GM12878 (cell line): Measurements from ENCODE around the gene ARHGAP22. TPM values are rescaled to one million over a fixed set of nuclear protein-coding genes. Genes with fewer than 3 reads are reported as not detected.

Experiments used
- ATAC-seq: fragments of 200-7000 bp; cut with Tn5 transposase; 3 replicates; pipeline ENCODE4 v1.9.1; 2020; ENCODE audit warnings: mild to moderate bottlenecking, moderate library complexity
- BruUV-seq: library from RNA; stranded (reverse); fragments of 400-500 nt; replicated peaks from 2 replicates; lab custom pipeline; 2021; lab: Mats Ljungman, UMichigan
- CTCF ChIA-PET: fragments of 300-600 bp; sonication (Branson Sonifier 250); formaldehyde crosslinking; extraction: SDS; loops from one replicate; lab custom pipeline; 2021; ENCODE audit warnings: inconsistent platforms; lab: Yijun Ruan, JAX
- POLR2A ChIA-PET: fragments of 350-600 bp; formaldehyde crosslinking; extraction: SDS; loops from one replicate; lab custom pipeline; 2021; ENCODE audit warnings: inconsistent platforms; lab: Charles Lee
- RAD21 ChIA-PET: fragments of 300-600 bp; sonication (Branson Sonifier 250); formaldehyde crosslinking; loops from one replicate; lab custom pipeline; 2023; ENCODE audit warnings: antibody characterized with exemption; ENCODE audit not compliant: unreplicated experiment; lab: Charles Lee
- SMC1A ChIA-PET: fragments of 300-600 bp; sonication (Branson Sonifier 250); formaldehyde crosslinking; loops from one replicate; lab custom pipeline; 2023; ENCODE audit not compliant: unreplicated experiment, uncharacterized antibody; lab: Charles Lee
- DNase-seq: peaks from one replicate; pipeline ENCODE4 v3.0.0-alpha.2; 2011; ENCODE audit warnings: low read depth, low spot score
- FAIRE-seq: peaks from 3 replicates; lab custom pipeline; 2011; peaks lifted over from hg19 to GRCh38; lab: Jason Lieb, UNC
- H2AFZ ChIP-seq: 2 replicates; pipeline ENCODE4 v1.6.0; 2011; ENCODE audit warnings: low read depth, low read length, control low read depth; ENCODE audit not compliant: control insufficient read depth
- H3K27ac ChIP-seq: 2 replicates; pipeline ENCODE4 v1.5.1; 2011; ENCODE audit warnings: control low read depth; ENCODE audit not compliant: control insufficient read depth, insufficient read depth
- H3K27me3 ChIP-seq, 2 experiments: replicated peaks in 1 of 2; 2 replicates each; pipeline versions ENCODE4 v1.6.0 to v1.6.1; 2011; ENCODE audit warnings: low read length in 1 of 2; ENCODE audit not compliant: control insufficient read depth in 2 of 2, insufficient read depth in 2 of 2
- H3K36me3 ChIP-seq, 2 experiments: 2 replicates each; pipeline ENCODE4 v1.5.1; 2011; ENCODE audit warnings: low read length in 1 of 2; ENCODE audit not compliant: control insufficient read depth in 2 of 2, insufficient read depth in 2 of 2
- H3K4me1 ChIP-seq: 2 replicates; pipeline ENCODE4 v1.6.1; 2011; ENCODE audit warnings: mild to moderate bottlenecking, low read length, moderate library complexity, mixed read lengths; ENCODE audit not compliant: control insufficient read depth, insufficient read depth
- H3K4me2 ChIP-seq: 2 replicates; pipeline ENCODE4 v1.6.0; 2011; ENCODE audit warnings: control low read depth; ENCODE audit not compliant: control insufficient read depth, insufficient read depth
- H3K4me3 ChIP-seq: fragments of 200-600 bp; sonication (generic); 2 replicates; pipeline ENCODE4 v1.5.1; 2016
- H3K79me2 ChIP-seq: 2 replicates; pipeline ENCODE4 v1.6.0; 2011; ENCODE audit warnings: low read length; ENCODE audit not compliant: control insufficient read depth, insufficient read depth
- H3K9ac ChIP-seq: 2 replicates; pipeline ENCODE4 v1.8.0; 2011; ENCODE audit warnings: low read length, control low read depth, mixed read lengths; ENCODE audit not compliant: control insufficient read depth, insufficient read depth
- H3K9me3 ChIP-seq: replicated peaks from 3 replicates; pipeline ENCODE4 v1.5.1; 2011; ENCODE audit warnings: mild to moderate bottlenecking, low read length; ENCODE audit not compliant: control insufficient read depth, insufficient read depth
- H4K20me1 ChIP-seq: 2 replicates; pipeline ENCODE4 v1.6.0; 2011; ENCODE audit not compliant: control insufficient read depth, insufficient read depth
- ATF7 ChIP-seq: fragments of 450-650 bp; IDR thresholded peaks from 2 replicates; pipeline ENCODE4 v1.6.1; 2016; ENCODE audit warnings: low read depth, mild to moderate bottlenecking
- CBFB ChIP-seq: IDR thresholded peaks from 2 replicates; pipeline ENCODE4 v1.6.1; 2016; ENCODE audit warnings: antibody characterized with exemption, low read depth
- KDM1A ChIP-seq: fragments of 200-600 bp; sonication (generic); IDR thresholded peaks from 2 replicates; pipeline ENCODE4 v1.6.1; 2016; ENCODE audit warnings: borderline replicate concordance
- SMAD5 ChIP-seq: IDR thresholded peaks from 2 replicates; pipeline ENCODE4 v1.6.1; 2016; ENCODE audit warnings: antibody characterized with exemption, low read depth
- STAT3 ChIP-seq: IDR thresholded peaks from 2 replicates; pipeline ENCODE4 v1.6.1; 2011; ENCODE audit warnings: low read depth, low read length, improper control_type of control experiment
- WGBS: methylation state at CpG from one replicate; pipeline ENCODE4 v1.1.6; 2016; ENCODE audit warnings: low lambda C conversion rate; ENCODE audit not compliant: insufficient replicate concordance, insufficient coverage; ENCODE audit errors: missing lambda C conversion rate; 5-methylcytosine and 5-hydroxymethylcytosine counted together
- in situ Hi-C: fragments of 300-500 bp; cut with MboI; formaldehyde crosslinking; loops from 9 replicates; pipeline ENCODE4 v1.14.3; 2018; ENCODE audit warnings: mixed read lengths
- intact Hi-C: fragments of 100-400 bp; cut with micrococcal nuclease; formaldehyde crosslinking; loops from one replicate; pipeline ENCODE4 v1.14.2; 2022; ENCODE audit not compliant: unreplicated experiment
- polyA plus RNA-seq, 11 experiments: library from polyadenylated mRNA; depleted of rRNA in 4 of 11; unstranded in 6 of 11; stranded (reverse) in 5 of 11; fragments of >200 nt; fragmentation: Nextera tagmentation in 4 of 11; fragmentation: Illumina TruSeq in 1 of 11; extraction: Ambion mirVana in 4 of 11; extraction: Trizol in 1 of 11; gene quantifications; 1 replicate in 1 of 11; 2 replicates in 10 of 11; pipeline versions ENCODE4 v1.2.1 to v1.2.3, GENCODE V29; 2011 to 2016; ENCODE audit warnings: inconsistent platforms in 2 of 11, missing spikeins in 2 of 11, low read depth in 1 of 11
- total RNA-seq, 4 experiments: library from RNA; depleted of rRNA in 3 of 4; stranded (reverse); fragments of >200 nt in 3 of 4; fragmentation: Illumina TruSeq in 1 of 4; extraction: Trizol in 1 of 4; gene quantifications; 2 replicates each; pipeline versions ENCODE4 v1.2.1 to v1.2.3, GENCODE V29; 2013 to 2021
- TF ChIP-seq, protein P1 (sequence below): IDR thresholded peaks from 2 replicates; pipeline ENCODE4 v1.6.1; 2012; ENCODE audit warnings: low read length, inconsistent platforms

Gene ARHGAP22
- total and polyA plus RNA-seq, 10 of the 15 experiments (the other 5 are each of a cell fraction or from before 2014, with no cell fraction given): 0.07 to 0.61 (median 0.18) TPM; not detected in 5

DNA sequence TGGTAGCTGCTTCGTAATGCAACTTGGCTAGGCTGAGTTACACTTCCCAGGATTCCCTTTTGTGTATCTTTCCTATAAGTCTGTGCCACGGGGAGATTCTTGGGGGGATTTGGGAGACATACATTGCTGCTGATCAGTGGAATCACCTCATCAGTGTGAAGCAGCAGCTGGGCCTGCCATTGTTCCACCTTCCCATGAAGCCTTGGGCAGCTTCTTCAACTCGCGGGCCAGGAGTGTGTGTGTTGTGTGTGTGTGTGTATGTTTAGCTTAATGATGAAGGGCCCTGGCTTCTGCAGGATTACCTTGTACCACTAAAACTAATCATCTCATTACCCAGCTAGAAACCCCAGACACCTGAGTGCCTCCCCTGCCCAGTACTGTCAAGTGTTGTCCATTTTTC lies 33.3 kb upstream of the ARHGAP22 start:
- TF ChIP-seq KDM1A: no peak
- TF ChIP-seq STAT3: no peak
- no peak for TF ChIP-seq SMAD5
- TF ChIP-seq, all 136 proteins: peak for 0
- Histone ChIP-seq H2AFZ (no peak overlapping the region), H3K4me1 (peaks cover 34% of the 10 kb centered on the region), H4K20me1 (no peaks in the 10 kb centered on the region), H3K27me3 (no peaks in the 10 kb centered on the region), H3K36me3 (no peaks in the 10 kb centered on the region), H3K27ac (no peak overlapping the region), H3K9me3 (peaks cover 2% of the 10 kb centered on the region; the same call in 2 of the 3 replicates), H3K9ac (no peak overlapping the region), H3K79me2 (no peaks in the 10 kb centered on the region; the same call in 1 of the 2 replicates), H3K4me3 (no peak overlapping the region), H3K4me2 (no peak overlapping the region)
- FAIRE-seq (no peak), DNase-seq (no peak), ATAC-seq (no peak)
- CTCF ChIA-PET: interaction anchor here (0.6 to 14.1 kb wide), 10 partner anchors 11 to 773 kb away, joined by 3 to 175 read pairs (median 7); partner anchors contain the start of gene ARHGAP22
- POLR2A ChIA-PET: interaction anchor here (1.9 to 2.8 kb wide), 3 partner anchors 13 to 27 kb away, joined by 7 to 13 read pairs (median 9); no protein-coding TSS in a partner anchor
- 87% methylated on average over 4 of the region's 4 CpGs for WGBS
- in situ Hi-C loops (no loop called here), intact Hi-C loops (no loop called here)
- RAD21 ChIA-PET: interaction anchor here (1.0 to 3.3 kb wide), 9 partner anchors 9 to 30 kb away, joined by 3 to 30 read pairs (median 7); no protein-coding TSS in a partner anchor
- no TSS peak for BruUV-seq
- SMC1A ChIA-PET: interaction anchor here (0.7 to 11.2 kb wide), 12 partner anchors 12 to 306 kb away, joined by 3 to 174 read pairs (median 6); partner anchors contain the start of gene ARHGAP22

DNA sequence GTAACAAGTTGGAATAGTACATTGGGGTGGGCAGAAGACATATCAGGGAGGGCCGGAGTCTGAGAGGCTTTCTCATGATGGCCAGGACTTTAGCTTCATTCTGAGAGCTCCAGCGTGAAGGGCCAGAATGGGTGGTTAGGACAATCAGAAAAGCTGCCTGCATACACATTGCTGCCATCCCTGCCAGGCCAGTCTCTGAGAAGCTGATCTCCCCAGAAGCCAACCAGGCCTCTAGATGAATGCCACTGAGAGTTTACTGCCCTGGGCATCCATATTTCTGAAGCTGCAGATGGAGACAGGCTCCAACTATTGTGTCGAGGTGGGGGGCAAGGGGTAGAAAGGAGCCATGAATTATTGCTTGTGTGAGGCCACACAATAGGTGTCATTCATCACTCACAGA lies 32.0 kb upstream of the ARHGAP22 start:
- in situ Hi-C loops: no loop called here
- ChIA-PET CTCF (interaction anchor here (0.7 to 14.1 kb wide), 3 partner anchors 21 to 84 kb away, joined by 3 to 175 read pairs (median 45); partner anchors contain the start of gene ARHGAP22), POLR2A (interaction anchor here (1.0 kb wide), 1 partner anchor 19 kb away, joined by 3 read pairs; no protein-coding TSS in a partner anchor), RAD21 (interaction anchor here (1.2 to 4.9 kb wide), 4 partner anchors 11 to 29 kb away, joined by 3 to 48 read pairs (median 26); no protein-coding TSS in a partner anchor), SMC1A (interaction anchor here (1.2 to 11.2 kb wide), 6 partner anchors 12 to 62 kb away, joined by 3 to 174 read pairs (median 34); partner anchors contain the start of gene ARHGAP22)
- TF ChIP-seq, protein P1, sequence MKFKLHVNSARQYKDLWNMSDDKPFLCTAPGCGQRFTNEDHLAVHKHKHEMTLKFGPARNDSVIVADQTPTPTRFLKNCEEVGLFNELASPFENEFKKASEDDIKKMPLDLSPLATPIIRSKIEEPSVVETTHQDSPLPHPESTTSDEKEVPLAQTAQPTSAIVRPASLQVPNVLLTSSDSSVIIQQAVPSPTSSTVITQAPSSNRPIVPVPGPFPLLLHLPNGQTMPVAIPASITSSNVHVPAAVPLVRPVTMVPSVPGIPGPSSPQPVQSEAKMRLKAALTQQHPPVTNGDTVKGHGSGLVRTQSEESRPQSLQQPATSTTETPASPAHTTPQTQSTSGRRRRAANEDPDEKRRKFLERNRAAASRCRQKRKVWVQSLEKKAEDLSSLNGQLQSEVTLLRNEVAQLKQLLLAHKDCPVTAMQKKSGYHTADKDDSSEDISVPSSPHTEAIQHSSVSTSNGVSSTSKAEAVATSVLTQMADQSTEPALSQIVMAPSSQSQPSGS: no peak
- no peak for TF ChIP-seq ATF7
- TF ChIP-seq CBFB: no peak
- no peak overlapping the region for H3K9ac ChIP-seq
- BruUV-seq: no TSS peak
- no peaks in the 10 kb centered on the region for H3K27me3 ChIP-seq
- no peak overlapping the region for H3K27ac ChIP-seq
- H3K36me3 ChIP-seq: no peaks in the 10 kb centered on the region
- peaks cover 39% of the 10 kb centered on the region for H3K4me1 ChIP-seq
- no peaks in the 10 kb centered on the region for H4K20me1 ChIP-seq
- intact Hi-C loops: no loop called here
- H2AFZ ChIP-seq: no peak overlapping the region
- H3K4me3 ChIP-seq: no peak overlapping the region
- H3K4me2 ChIP-seq: no peak overlapping the region
- H3K79me2 ChIP-seq: no peaks in the 10 kb centered on the region; the same call in 1 of the 2 replicates
- ATAC-seq: no peak
- no peak for DNase-seq
- no peak for FAIRE-seq
- peaks cover 2% of the 10 kb centered on the region; the same call in 2 of the 3 replicates for H3K9me3 ChIP-seq
- WGBS: 96% methylated on average over 3 of the region's 3 CpGs
